ENCODE data around the gene GAB4.
"Not testable (repeated sequence)": the region's sequence is repeated elsewhere in the genome, so short reads cannot be mapped to it uniquely, and the experiment has no call there.

The GAB4 gene

GRCh38 chr22:16956290-16956689, 51.7 kb downstream of the GAB4 start:
- no peak for DNase-seq

- no peak for DNase-seq
Observed at GRCh38 chr22:16955678-16956210, 52.3 kb downstream of the GAB4 start.

DNA sequence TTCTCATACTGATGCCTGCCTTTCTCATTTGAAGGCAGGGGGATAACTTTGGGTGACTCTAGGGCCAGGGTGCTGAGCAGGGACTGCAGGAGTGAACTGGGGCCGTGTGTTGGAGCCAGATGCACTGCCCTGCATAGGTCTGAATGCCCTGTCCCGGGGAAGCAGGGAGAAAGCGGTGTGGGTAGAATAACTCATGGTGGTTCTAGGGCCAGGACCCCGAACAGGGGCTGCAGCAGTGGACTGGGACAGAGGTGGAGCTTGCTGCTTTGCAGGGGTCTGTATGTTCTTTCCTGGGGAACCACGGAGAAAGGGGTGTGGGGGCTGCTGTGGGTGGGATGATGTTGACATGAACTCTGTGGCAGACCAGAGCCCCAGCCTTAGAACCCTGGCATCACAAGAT, 52.9 kb downstream of the GAB4 start:
- no peak for DNase-seq

DNA sequence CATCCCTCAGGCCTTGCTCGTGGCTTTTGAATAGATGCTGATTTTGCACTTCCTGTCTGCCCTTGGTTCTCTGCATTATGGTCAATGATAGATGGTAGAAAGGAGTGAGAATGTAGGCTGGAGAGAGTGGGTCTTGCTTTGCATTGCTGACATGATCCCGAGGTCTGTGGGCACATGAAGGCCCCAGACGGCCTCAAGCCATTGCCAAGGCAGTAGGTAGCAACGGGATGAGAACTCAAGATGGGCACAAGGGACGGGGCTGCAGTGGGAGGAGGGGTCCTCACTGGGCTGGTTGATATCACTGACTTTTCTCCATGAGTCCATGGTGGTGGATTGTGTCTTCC, 54.0 kb downstream of the GAB4 start:
- DNase-seq = no peak

GRCh38 chr22:16953206-16954059, 54.6 kb downstream of the GAB4 start:
- no peak for DNase-seq

GRCh38 chr22:16949561-16949960, 58.5 kb downstream of the GAB4 start:
- DNase-seq = no peak

- no peak for DNase-seq
Observed at GRCh38 chr22:16937811-16938210, 70.2 kb downstream of the GAB4 start.

DNA sequence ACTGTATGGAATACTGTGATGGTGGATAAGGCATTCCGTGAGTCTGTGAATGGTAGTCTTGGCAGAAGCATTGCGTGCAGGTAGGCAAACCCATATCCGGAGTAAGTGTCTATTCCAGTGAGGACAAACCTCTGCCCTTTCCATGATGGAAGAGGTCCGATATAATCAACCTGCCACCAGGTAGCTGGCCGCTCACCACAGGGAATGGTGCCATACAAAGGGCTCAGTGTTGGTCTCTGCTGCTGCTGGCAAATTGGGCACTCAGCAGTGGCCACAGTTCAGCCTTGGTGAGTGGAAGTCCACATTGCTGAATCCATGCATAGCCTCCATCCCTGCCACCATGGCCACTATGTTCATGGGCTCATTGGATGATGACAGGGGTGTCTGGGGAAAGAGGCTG, 70.8 kb downstream of the GAB4 start:
- DNase-seq = not testable (repeated sequence)

DNA sequence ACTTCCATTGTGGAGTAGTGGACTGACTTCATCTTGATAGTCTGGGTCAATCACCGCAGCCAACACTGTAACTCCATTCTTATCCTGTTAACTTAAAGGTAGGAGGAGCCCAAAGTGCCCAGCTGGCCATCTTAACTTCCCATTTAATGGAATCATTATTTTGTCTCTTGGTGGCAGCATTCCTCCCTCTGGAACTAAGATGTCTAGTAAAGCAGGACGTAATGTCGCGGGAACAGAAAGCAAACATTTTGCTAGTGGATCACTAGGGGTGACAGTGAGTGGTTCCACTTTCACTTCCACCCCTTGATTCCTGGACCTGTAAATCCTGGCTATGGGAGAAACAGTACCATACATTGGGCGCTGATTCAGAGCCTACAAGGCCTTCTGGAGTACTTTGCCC, 71.4 kb downstream of the GAB4 start:
- no peak for DNase-seq

- no peak for DNase-seq
Observed at GRCh38 chr22:16935209-16935608, 72.8 kb downstream of the GAB4 start.

DNA sequence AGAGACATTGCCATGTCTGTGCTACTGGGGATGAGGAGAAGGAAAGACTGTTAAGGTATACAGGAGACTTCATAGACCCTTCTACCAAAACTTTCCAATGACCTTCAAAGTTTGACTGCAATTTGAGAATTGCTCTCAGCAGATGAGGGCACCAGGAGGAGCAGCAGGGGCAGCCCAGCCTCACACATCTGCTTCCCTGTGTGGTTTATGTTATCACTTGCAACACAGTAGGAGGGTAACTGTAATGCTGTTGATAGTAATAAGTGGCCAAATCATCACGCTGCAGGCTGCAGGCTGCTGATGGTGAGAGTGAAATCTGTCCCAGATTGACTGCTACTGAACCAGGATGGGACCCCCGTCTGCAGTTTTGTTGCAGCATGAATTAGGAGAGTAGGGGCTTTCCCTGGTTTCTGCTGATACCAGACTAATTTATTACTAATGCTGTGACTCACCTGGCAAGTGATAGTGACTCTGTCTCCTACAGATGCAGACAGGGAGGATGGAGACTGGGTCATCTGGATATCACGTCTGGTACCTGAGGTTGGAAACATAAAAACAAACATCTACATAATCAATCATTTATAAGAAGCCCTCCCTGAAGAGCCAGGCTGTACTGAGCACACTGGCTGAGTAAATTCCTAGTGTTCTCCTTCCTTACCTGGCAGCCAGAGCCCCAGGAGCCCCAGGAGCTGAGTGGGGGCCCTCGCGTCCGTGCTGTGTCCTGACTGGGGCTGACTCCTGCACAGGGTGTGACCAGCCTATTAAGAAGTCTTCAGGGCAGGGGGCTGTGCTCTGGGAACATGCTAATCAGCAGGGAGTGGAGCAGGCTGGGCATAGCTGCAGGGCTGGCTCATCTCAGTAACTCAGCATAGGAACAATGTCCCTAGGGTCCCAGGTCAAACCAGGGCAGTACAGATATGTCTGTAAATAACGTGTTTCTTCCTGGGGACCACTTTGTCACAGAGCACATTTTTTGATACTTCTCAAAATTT, 74.4 kb downstream of the GAB4 start:
- no peak for DNase-seq

DNA sequence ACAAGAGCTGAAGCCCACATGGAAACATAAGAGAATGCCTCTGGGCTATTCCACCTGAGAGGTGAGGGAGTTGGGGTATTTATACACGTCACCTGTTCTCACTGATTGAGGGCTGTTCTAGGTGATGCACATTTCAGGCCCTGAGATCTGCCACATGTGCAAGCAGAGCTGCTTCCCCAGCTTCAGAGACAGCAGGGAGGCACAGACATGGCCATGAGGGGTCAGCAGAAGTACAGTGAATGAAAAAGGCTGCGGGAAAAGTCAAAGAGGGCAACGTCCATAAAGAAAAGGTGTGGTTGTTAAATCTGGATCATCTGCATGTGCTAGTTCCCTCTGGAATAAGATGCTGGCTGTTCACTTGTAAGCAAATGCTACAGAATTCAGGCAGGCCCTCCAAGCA, 75.4 kb downstream of the GAB4 start:
- no peak for DNase-seq

- no peak for DNase-seq
Observed at GRCh38 chr22:16925407-16925966, 82.5 kb downstream of the GAB4 start.

- no peak for DNase-seq
Observed at GRCh38 chr22:16922706-16923105, 85.3 kb downstream of the GAB4 start.

DNA sequence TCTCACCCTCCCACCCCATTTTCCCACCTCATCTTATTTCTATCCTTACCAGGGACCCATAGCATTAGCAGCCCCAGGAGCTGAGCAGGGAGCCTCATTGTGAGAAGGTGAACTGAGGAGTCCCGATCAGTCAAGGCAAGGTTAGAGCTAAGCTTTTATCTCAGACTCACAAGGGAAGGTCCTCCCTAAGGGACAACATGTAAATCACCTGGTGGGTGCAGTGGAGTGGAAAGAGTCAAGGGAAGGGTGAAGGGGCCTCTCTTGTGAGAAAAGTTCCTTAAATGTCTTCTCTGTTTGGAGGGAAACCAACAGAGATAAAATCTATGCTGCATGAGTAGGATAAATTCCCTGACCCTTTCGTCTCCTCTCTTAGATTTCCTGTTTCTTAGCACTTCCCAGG, 85.9 kb downstream of the GAB4 start:
- no peak for DNase-seq

DNA sequence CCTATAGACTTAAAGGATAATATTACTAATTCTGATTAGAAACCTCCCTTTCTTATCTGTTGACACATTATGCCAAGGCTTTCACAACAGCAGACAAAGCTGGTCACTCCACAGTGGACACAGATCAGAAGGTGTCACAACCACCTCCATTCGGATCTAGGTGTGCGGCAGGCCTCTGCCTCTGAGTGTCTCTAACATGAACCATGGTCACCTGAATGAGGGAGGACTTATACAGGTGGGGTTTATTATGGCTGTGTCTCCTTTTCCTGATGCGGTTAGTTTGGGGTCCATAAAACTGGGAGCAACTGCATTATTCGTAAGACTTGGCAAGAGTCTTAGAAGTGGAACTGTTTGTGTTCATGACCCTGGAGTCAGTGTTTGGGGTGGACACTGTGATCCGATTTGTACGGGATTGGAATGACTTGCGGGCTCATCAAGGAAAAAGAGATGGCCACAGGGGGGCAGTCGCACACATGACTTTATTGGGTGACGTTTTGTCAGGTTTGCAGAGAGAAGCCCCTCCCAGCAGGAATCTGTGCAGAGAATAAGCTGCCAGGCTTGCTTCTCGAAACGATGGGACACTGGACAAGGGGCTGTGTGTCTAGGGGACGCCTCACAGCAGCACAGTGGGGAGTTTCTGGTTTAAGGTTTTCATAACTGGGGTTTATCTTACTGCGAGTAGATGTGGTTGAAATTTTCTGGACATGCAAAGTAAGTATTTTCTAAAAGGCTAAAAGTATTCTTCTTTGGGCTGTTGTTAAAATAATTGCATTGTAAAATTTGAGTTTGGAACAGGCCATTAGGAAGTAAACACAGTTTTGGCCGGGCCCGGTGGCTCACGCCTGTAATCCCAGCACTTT, 90.6 kb downstream of the GAB4 start:
- no peak for DNase-seq

- no peak for DNase-seq
Observed at GRCh38 chr22:16915701-16916100, 92.3 kb downstream of the GAB4 start.

GRCh38 chr22:16914911-16915310, 93.1 kb downstream of the GAB4 start:
- not testable (repeated sequence) for DNase-seq

DNA sequence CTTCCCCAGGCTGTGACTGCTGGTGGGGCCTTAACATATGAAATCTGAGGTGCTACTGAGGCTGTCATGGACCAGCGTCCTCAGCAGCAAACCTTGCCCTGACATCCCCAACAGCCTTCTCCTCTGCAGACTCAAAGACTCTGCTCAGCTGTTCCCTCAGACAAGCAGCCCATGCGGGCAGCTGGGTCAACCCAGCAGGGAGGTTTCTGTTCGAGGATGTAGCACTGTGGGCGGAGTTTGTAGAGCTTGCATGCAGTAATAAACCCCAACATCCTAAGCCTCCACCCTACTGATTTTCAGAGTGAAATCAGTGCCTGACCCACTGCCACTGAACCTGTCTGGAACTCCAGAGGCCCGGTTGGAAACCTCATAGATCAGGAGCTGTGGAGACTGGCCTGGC, 94.0 kb downstream of the GAB4 start:
- no peak for DNase-seq

- no peak for DNase-seq
Observed at GRCh38 chr22:16912281-16912680, 95.7 kb downstream of the GAB4 start.
